GM21390 (cell line): ENCODE measurements around the gene RIPOR1.
"Not testable (repeated sequence)": the region's sequence is repeated elsewhere in the genome, so short reads cannot be mapped to it uniquely, and the experiment has no call there.

Experiments
- ATAC-seq: cut with Tn5 transposase; IDR thresholded peaks from one replicate; pipeline ENCODE4 v1.9.1; 2021; ENCODE audit not compliant: unreplicated experiment

The RIPOR1 gene

DNA sequence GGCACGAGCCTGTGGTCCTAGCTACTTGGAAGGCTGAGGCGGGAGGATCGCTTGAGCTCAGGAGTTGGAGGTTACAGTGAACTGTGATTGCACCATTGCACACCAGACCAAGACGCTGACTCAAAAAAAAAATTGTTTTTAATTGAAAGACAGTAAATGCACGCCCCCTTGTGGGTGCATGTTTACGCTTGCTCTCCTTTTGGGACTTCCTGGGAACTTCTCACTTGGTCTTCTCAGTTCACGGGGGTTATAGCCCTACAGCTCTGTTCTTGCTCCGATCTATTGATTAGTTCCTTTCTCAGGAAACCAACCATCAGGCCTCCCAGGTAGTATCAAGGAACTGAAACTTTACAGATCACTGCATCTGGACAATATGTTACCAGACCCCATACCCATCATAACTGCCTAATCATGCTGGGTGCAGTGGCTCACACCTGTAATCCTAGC lies 14.2 kb upstream of the RIPOR1 start:
- peak; percentile 53 for ATAC-seq

DNA sequence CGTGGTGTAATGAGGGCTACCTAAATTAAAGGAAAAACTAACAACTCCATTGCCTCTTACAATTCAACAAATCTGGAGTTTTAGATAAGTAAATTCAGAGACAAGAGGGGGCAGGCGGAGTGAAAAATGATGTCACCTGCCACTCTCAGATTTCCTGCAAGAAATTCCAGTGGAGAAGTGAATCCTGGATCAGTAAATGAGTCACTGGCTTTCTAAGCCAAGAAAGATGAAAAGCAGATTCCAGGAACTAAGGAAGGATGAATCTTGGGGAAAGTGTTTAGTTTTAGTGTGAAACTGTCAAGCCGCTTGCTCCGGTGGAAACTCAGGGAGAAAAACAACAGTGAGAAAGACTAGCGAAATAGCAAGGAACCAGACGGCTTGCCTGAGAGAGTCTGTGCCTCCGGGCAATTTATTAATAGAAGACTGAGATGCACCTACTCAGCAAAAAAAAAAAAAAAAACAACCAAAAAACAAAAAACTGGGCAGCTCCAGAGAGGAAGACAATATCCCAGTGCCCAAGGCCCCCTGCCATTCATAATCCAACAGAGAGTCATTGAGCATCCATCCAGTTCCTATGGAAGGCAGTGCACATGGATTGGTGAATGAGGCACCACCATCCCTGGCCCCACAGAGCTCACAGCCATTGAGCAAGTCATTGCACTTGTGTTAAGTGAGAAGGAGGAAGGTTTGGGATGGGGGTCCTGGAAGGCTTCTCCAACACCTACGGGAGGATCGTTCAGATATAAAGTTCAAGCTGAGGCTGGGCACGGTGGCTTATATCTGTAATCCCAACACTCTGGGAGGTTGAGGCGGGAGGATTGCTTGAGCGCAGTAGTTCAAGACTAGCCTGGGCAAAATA lies 12.1 kb upstream of the RIPOR1 start:
- no peak for ATAC-seq

DNA sequence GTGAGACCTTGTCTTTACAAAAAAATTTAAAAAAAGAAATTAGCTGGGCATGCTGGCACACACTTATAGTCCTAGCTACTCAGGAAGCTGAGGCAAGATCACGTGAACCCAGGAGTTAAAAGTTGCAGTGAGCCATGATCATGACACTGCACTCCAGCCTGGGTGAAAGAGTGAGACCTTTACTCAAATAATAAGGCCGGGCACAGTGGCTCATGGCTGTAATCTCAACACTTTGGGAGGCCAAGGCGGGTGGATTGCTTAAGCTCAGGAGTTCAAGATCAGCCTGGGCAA lies 11.5 kb upstream of the RIPOR1 start:
- no peak for ATAC-seq

GRCh38 chr16:67517661-67518423 lies 10.8 kb upstream of the RIPOR1 start:
- ATAC-seq: peak; percentile 41

DNA sequence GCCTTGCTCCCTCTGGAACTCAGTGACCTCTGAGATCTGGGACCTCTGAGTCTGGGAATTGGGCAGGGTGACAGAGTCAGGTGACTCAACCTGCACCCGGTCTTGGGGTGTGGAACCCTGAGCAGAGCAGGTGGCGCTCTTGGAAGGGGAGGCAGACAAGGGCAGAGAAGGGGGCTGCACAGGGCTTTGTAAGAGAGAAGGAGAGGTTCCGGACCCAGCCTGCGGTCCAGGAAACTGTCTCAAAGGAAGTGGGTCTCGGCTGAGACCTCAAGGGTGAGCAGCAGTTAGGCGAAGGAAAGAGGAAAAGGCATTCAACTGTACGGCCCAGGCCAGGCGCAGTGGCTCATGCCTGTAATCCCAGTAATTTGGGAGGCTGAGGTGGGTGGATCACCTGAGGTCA lies 10.0 kb upstream of the RIPOR1 start:
- no peak for ATAC-seq

DNA sequence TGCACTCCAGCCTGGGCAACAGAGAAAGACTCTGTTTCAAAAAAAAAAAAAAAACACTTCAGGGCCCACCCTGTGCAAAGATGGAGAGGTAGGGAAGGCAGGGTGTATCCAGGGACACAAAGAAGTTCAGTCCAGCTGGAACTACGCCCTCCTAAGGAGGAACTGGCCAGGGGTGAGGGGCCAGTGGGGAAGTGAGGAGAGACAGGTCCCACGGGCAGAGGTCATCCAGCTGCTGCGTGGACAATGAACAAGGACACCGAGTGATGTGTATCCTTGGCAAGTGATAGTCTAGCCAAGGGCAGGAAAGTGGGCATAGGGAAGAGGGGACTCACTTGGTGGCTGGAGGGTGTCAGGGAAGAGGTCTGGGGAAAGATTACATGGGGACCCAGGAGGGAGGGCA lies 9.4 kb upstream of the RIPOR1 start:
- no peak for ATAC-seq

DNA sequence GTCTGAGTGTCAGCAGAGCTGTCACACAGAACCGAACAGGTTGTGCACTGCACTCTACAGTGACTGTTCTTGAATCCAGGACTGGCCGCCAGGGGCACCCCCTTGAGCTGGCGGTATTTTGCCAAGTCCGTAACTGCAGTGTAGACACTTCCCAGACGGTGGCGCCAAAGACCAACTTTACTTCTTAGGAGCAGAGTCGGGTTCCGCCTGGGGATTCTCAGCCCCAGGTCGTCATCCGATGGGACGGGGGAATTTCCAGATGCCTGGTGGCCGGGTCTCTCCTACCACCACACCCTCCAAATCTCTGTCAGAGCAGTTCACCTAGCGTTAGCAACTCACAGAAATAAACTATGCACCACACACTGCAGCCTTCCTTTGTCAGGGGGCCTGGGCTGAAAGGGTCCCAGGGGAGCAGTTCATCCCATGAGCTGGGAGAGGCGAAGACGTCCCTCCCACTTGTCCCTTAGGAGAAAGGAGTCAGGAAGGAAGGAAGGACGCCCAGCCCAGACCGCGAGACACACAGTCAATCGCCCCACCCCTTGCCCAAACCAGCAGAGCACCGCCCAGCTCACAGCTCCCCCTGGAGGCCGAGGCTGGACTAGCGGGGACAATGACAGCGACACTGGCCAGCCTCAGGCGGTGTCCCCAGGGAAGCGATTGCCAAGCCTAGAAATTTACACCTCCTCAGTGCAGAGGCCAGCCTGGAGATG lies 7.4 kb upstream of the RIPOR1 start:
- ATAC-seq: peak; percentile 59

DNA sequence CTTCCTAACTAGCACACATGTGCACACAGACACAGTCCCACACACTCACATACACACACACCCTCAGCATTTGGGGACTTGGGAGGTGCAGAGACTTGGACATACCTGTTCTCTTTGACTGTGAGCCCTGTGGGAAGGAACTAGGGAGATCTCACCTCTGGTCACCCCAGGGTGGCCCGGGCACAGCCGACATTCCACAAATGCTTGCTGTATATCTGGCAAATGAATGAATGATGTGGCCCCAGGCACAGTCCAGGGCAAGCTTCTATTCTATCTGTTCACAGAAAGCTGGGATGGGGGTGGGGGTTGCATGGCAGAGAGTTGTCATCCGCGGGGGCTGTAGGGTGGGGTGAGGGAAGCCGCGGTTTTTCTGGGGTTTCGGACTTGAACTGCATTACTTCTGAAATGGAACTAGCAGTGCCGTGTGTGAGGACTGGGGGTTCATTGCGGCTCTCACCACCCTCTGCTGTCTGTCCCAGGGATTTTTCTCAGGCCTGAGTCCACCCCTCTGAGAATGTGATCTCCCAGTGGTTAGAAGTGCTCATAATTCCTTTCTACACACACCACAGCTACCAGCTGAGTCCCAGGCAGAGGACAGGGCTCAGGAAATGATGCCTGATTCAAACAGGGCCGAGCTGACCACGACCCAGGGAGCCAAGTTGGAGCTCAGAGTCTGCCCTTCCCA lies 3.3 kb upstream of the RIPOR1 start:
- ATAC-seq: no peak

- ATAC-seq: no peak
Observed at GRCh38 chr16:67526149-67526791, 2.4 kb upstream of the RIPOR1 start.

DNA sequence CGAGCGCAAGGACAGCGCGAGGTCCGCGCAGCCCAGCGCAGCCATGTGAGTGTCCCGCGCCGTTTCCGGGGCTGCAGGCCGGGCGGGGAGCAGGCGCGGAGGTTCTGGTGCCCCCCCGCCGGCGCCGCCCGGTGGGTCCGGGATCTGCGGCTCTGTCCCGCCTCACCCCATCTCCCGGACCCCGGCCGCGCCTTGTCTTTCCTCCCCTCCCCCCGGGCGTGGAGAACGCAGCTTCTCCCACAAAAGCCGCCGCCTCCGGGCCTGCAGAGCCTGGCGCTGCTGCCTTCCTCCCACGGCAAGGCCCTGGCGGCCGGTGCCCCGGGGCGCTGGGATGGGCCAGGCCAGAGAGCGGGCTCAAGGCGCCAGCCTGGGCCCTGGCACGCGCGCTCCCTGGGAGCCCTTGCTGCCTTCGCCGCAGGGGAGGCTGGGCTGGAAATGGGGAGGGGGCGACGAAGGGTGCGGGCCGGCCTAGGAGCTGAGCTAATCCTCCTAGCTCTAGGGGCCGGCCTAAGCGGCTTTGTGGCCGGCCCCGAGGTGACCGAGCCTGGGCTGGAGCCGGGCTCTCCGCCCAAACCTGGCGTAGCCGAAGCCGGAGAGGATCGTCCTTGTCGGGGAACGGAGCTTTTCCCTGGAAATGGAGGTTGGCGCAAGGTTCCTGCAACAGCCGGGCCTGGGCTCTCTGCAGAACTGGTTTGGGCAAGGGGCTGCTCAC lies 397 bp downstream of the RIPOR1 start:
- ATAC-seq: no peak

DNA sequence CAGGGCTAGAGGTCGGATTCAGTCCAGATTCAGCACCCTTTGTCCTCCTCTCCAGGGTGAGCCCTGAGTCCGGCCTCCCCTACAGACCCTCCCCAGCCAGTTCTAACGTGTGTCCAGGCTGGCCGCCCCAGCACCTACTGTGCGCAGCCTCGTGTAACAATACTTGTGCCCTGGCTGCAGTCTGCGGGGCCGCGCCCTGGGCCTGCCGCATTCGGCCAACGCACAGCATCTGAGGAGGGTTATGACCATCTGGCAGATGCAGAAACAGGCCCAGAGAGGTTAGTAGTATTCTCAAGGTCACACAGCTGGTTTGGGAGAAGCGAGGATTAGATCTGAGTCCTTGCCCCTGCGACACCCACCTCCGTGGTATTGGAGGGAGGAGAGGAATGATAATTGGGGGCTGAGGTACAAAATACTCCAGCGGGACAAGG lies 968 bp downstream of the RIPOR1 start:
- ATAC-seq: no peak

DNA sequence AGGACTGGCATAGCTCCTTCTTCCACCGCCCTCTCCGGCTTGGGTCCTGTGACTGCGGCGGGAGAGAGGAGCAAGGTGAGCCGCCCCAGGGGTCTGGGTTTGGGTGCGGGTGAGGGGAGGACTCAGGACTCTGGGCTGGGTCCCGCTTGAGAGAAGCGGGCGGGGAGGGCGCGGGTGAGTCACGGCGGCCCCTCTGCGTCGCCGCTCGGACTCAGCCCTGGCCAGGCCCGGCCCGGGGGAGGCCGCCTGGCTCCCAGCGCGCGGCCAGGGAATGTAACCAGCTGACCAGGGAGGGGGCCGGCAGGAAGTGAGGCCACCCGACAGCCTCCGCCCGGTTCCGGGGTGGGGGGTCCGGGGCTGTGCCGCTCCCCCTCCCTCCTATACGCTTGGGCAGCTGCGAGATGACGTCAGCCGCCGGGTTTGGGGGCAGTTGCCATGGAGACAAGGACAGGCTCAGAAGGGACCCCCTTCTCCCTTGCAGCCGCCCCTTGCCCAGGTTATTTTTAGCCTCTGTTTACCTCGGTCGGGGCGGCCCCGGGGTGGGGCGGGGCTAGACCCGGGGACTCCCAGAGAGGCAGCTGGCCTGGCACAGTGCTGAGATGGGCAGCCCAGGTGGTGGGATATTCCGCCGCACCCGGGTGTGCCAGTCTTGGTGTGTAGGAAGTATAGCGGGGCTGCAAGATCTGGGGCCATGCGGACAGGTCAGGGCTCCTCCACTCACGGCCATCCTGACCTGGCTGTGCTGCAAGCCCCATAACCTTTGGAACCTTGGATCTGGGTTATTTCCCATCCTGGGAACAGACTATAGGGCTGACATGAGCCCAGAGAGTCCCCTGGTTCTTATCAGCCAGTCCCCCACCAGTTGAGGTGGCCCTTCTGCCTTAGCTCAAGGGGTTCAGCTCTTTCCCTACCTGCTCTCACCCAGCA lies 1.6 kb downstream of the RIPOR1 start:
- ATAC-seq: no peak

GRCh38 chr16:67531247-67531646 lies 2.6 kb downstream of the RIPOR1 start:
- no peak for ATAC-seq

DNA sequence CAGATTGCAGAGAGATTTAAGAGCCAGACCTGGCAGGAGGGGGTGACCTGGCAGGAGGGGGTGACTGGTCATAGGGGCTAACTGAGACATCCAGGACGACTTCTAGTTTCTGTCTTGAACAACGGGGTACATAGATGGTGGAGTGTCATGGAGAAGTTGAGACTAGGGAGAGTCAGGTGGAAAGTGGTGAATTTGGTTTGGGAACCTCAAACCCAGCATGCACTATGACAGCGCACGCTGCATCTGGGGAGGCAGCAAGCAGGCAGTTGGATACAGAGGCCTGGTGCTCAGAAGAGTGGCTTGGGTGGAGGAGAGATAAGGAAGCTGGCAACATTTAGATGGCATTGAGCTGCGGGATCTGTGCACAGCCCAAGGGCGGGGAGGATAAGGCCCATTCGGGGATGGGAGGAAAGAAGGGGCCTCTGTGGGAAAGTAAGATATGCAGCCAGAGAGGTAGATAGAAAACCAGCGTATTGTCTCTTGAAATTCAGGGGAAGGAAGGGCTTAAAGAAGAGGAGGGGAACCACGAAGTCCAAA lies 4.5 kb downstream of the RIPOR1 start:
- ATAC-seq: no peak

- ATAC-seq: not testable (repeated sequence)
Observed at GRCh38 chr16:67533987-67534386, 5.4 kb downstream of the RIPOR1 start.

- no peak for ATAC-seq
Observed at GRCh38 chr16:67534431-67534830, 5.8 kb downstream of the RIPOR1 start.

- no peak for ATAC-seq
Observed at GRCh38 chr16:67535201-67535600, 6.6 kb downstream of the RIPOR1 start.

- ATAC-seq: no peak
Observed at GRCh38 chr16:67537270-67537635, 8.6 kb downstream of the RIPOR1 start.
